K562 (cell line): Measurements from ENCODE around the gene CTSW. TPM values are rescaled to one million over a fixed set of nuclear protein-coding genes. Genes with fewer than 3 reads are reported as not detected.
A peak's percentile ranks its signal among the peaks of the same experiment; 100 is the strongest.

Experiments used
- ATF4 ChIP-seq: fragments of 450-650 bp; formaldehyde crosslinking; IDR thresholded peaks from 2 replicates; pipeline ENCODE4 v1.4.0; 2022; ENCODE audit warnings: mild to moderate bottlenecking, moderate library complexity
- CBX3 ChIP-seq, 2 experiments: IDR thresholded peaks; 1 replicate in 1 of 2; 2 replicates in 1 of 2; pipeline ENCODE4 v1.6.1; 2012; ENCODE audit warnings: inconsistent platforms in 2 of 2, low read length in 2 of 2, borderline replicate concordance in 1 of 2, control low read depth in 1 of 2
- CEBPG ChIP-seq, 3 experiments: fragments of 200-800 bp in 1 of 3; sonication (Bioruptor generic) in 1 of 3; sonication (generic) in 1 of 3; formaldehyde crosslinking in 1 of 3; IDR thresholded peaks in 2 of 3; conservative IDR thresholded peaks in 1 of 3; 2 replicates each; pipeline versions ENCODE4 v1.6.1 to v1.8.0; 2016 to 2022; ENCODE audit warnings: missing compliant biosample characterization in 2 of 3, missing genetic modification characterization in 2 of 3, mild to moderate bottlenecking in 1 of 3, missing genetic modification reagents in 1 of 3
- CREB3 ChIP-seq: fragments of 450-650 bp; conservative IDR thresholded peaks from 2 replicates; pipeline ENCODE4 v1.6.1; 2016; ENCODE audit warnings: missing genetic modification characterization, low read depth, mild to moderate bottlenecking, missing compliant biosample characterization, moderate library complexity
- EP300 ChIP-seq: IDR thresholded peaks from 2 replicates; pipeline ENCODE4 v1.6.1; 2012; ENCODE audit warnings: low read length, improper control_type of control experiment
- HNRNPLL ChIP-seq: fragments of 200-400 bp; formaldehyde crosslinking; IDR thresholded peaks from 2 replicates; pipeline ENCODE4 v1.6.1; 2017; ENCODE audit warnings: low read length, low read depth, mild to moderate bottlenecking; ENCODE audit not compliant: poor library complexity, severe bottlenecking
- ID3 ChIP-seq, 2 experiments: fragments of 250-450 bp in 1 of 2; fragments of 450-650 bp in 1 of 2; sonication (Bioruptor Pico) in 1 of 2; IDR thresholded peaks; 2 replicates each; pipeline versions ENCODE4 v1.6.1 to v1.8.0; 2016 to 2021; ENCODE audit warnings: mild to moderate bottlenecking in 2 of 2, moderate library complexity in 2 of 2, missing compliant biosample characterization in 1 of 2, missing genetic modification characterization in 1 of 2
- MTA3 ChIP-seq: fragments of 450-650 bp; formaldehyde crosslinking; IDR thresholded peaks from 2 replicates; pipeline ENCODE4 v1.6.1; 2017; ENCODE audit warnings: mild to moderate bottlenecking, borderline replicate concordance
- SETDB1 ChIP-seq: IDR thresholded peaks from one replicate; pipeline ENCODE4 v1.6.1; 2012; ENCODE audit warnings: low read length, control low read depth, inconsistent platforms
- ZFX ChIP-seq: sonication (generic); formaldehyde crosslinking; IDR thresholded peaks from 2 replicates; pipeline ENCODE4 v1.8.0; 2022; ENCODE audit warnings: mild to moderate bottlenecking, missing genetic modification reagents, moderate library complexity
- ZNF134 ChIP-seq: fragments of 250-450 bp; sonication (Bioruptor Pico); conservative IDR thresholded peaks from 2 replicates; pipeline ENCODE4 v1.4.0; 2020
- ZNF41 ChIP-seq: fragments of 250-450 bp; sonication (Bioruptor Pico); conservative IDR thresholded peaks from 2 replicates; pipeline ENCODE4 v1.4.0; 2020; ENCODE audit warnings: mild to moderate bottlenecking
- ZNF592 ChIP-seq: fragments of 450-650 bp; IDR thresholded peaks from 2 replicates; pipeline ENCODE4 v1.6.1; 2017; ENCODE audit warnings: antibody characterized with exemption, mild to moderate bottlenecking
- polyA plus RNA-seq, 8 experiments: library from polyadenylated mRNA; depleted of rRNA in 4 of 8; stranded (reverse) in 5 of 8; unstranded in 3 of 8; fragments of >200 nt; fragmentation: Nextera tagmentation in 2 of 8; fragmentation: Illumina TruSeq in 1 of 8; extraction: Ambion mirVana in 2 of 8; extraction: Trizol in 1 of 8; gene quantifications; 2 replicates each; pipeline versions ENCODE4 v1.2.1 to v1.2.3, GENCODE V29; 2011 to 2014; ENCODE audit warnings: inconsistent platforms in 1 of 8, missing spikeins in 1 of 8
- total RNA-seq, 7 experiments: library from RNA; depleted of rRNA in 6 of 7; stranded (reverse); fragments of >200 nt in 6 of 7; fragmentation: Illumina TruSeq in 2 of 7; extraction: Trizol in 2 of 7; gene quantifications; 2 replicates each; pipeline versions ENCODE4 v1.2.1 to v1.2.3, GENCODE V29; 2011 to 2021; ENCODE audit warnings: low replicate concordance in 1 of 7
- TF ChIP-seq, protein P1 (sequence below): fragments of 250-450 bp; sonication (Bioruptor Pico); IDR thresholded peaks from 2 replicates; pipeline ENCODE4 v1.4.0; 2020

Gene CTSW
- total and polyA plus RNA-seq, 9 of the 15 experiments (the other 6 are each of a cell fraction or from before 2014, with no cell fraction given) = 0.04 TPM; not detected in 8

GRCh38 chr11:65919141-65919572, 39.5 kb downstream of the CTSW start, which contains the start of gene DRAP1 (continued):
- TF ChIP-seq ZNF41 (CRISPR knock-in tag) (no peak), ZNF134 (CRISPR knock-in tag) (no peak), ID3 (CRISPR knock-in tag; IDR thresholded peaks at IDR 0.05) (no peak), ID3 (tag; IDR thresholded peaks at IDR 0.05) (peak; percentile 47; the same call in 1 of the 2 replicates), ZNF592 (peak; percentile 62; the same call in 1 of the 2 replicates), MTA3 (peak; percentile 94), CBX3 (IDR thresholded peaks at IDR 0.05; ENCODE audit: borderline replicate concordance in 1 of 2, low read length in 2 of 2) (peak in 1 of 2 experiments; percentile 78; a peak in 2 of 3 replicates), SETDB1 (no peak), CEBPG (CRISPR knock-in tag; IDR thresholded peaks at IDR 0.05) (no peak), CEBPG (tag; conservative IDR thresholded peaks at IDR 0.05 in 1 of 2, IDR thresholded peaks at IDR 0.05 in 1 of 2) (no peak), EP300 (peak; percentile 59), CREB3 (tag) (no peak), ATF4 (CRISPR knock-in tag) (0 out of 2 replicates have a peak, but pooled peaks have one; percentile 44), ZFX (peak; percentile 6; the same call in 1 of the 2 replicates), HNRNPLL (peak; percentile 53)
- TF ChIP-seq, protein P1, sequence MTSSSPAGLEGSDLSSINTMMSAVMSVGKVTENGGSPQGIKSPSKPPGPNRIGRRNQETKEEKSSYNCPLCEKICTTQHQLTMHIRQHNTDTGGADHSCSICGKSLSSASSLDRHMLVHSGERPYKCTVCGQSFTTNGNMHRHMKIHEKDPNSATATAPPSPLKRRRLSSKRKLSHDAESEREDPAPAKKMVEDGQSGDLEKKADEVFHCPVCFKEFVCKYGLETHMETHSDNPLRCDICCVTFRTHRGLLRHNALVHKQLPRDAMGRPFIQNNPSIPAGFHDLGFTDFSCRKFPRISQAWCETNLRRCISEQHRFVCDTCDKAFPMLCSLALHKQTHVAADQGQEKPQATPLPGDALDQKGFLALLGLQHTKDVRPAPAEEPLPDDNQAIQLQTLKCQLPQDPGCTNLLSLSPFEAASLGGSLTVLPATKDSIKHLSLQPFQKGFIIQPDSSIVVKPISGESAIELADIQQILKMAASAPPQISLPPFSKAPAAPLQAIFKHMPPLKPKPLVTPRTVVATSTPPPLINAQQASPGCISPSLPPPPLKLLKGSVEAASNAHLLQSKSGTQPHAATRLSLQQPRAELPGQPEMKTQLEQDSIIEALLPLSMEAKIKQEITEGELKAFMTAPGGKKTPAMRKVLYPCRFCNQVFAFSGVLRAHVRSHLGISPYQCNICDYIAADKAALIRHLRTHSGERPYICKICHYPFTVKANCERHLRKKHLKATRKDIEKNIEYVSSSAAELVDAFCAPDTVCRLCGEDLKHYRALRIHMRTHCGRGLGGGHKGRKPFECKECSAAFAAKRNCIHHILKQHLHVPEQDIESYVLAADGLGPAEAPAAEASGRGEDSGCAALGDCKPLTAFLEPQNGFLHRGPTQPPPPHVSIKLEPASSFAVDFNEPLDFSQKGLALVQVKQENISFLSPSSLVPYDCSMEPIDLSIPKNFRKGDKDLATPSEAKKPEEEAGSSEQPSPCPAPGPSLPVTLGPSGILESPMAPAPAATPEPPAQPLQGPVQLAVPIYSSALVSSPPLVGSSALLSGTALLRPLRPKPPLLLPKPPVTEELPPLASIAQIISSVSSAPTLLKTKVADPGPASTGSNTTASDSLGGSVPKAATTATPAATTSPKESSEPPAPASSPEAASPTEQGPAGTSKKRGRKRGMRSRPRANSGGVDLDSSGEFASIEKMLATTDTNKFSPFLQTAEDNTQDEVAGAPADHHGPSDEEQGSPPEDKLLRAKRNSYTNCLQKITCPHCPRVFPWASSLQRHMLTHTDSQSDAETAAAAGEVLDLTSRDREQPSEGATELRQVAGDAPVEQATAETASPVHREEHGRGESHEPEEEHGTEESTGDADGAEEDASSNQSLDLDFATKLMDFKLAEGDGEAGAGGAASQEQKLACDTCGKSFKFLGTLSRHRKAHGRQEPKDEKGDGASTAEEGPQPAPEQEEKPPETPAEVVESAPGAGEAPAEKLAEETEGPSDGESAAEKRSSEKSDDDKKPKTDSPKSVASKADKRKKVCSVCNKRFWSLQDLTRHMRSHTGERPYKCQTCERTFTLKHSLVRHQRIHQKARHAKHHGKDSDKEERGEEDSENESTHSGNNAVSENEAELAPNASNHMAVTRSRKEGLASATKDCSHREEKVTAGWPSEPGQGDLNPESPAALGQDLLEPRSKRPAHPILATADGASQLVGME = peak; percentile 71
